ENCODE results near the gene LYG1.

Gene LYG1

DNA sequence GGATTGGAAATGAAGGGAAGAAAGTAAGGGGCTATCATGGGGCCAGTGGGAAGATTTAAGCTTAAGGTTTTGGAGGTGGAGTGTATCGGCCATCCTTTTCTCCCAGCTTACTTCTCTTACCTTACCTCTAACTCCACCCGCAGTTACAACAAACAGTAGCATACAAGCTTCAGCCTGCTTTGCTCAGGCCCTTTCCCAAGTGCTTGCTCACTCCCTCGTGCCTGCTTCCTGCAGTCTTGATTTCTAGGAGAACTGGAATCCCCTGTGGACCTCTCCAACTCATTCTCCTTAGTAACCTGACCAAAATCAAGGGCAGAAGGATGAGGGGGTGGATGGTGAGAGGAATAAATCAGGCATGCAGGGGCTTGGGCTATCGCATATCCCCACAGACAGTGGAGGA is 39.8 kb downstream of the LYG1 start:
- DNase-seq = no peak

DNA sequence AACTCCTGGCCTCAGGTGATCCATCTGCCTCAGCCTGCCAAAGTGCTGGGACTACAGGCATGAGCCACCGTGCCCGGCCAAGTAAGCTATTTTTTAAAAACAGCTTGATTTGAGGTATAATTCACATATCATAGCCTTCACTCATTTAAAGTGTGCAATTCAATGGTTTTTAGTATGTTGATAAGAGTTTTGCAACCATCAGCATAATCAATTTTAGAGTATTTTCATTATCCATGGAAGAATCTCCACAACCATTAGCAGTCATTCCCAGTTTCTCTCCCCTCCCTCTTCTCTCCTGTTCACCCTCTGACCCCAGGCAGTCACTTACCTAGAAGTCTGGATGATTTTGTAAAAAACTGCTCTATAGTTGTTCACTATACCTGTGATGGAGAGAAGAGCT is 40.8 kb downstream of the LYG1 start:
- DNase-seq = no peak

DNA sequence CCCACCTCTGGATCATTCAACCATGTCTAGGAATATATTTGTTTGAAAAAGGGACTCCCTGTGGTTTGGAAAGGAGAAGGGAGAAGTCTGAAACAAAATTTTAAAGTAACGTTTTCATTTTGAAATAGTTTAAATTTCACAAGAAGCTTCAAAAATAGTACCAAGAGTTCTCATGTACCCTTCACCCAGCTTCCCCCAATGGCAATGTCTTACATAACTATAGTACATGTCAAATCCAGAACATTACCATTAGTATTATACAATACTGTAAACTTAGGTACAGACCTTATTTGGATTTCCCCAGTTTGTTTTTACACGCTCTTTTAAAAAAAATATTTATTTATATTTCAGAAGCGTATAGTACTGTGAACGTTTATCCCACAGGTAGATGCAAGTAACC is 41.5 kb downstream of the LYG1 start:
- no peak for DNase-seq

DNA sequence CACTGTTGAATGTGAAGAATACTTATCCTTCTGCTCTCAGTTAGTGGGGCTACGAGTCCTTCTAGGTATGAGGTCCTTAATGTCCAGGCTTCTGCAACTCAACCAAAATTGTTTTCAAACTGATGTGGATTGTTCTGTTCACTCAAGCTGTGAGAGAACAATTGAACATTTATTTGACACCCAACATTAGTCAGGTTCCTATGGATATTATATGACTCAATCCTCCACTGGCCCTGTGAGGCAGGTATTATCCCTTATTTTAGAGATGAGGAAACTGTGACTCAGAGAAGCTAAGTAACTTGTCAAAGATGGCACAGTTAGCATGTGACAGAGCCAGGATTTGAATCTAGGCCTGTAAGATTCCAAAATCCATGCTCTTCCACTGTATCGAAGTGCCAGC is 44.3 kb downstream of the LYG1 start:
- no peak for DNase-seq

DNA sequence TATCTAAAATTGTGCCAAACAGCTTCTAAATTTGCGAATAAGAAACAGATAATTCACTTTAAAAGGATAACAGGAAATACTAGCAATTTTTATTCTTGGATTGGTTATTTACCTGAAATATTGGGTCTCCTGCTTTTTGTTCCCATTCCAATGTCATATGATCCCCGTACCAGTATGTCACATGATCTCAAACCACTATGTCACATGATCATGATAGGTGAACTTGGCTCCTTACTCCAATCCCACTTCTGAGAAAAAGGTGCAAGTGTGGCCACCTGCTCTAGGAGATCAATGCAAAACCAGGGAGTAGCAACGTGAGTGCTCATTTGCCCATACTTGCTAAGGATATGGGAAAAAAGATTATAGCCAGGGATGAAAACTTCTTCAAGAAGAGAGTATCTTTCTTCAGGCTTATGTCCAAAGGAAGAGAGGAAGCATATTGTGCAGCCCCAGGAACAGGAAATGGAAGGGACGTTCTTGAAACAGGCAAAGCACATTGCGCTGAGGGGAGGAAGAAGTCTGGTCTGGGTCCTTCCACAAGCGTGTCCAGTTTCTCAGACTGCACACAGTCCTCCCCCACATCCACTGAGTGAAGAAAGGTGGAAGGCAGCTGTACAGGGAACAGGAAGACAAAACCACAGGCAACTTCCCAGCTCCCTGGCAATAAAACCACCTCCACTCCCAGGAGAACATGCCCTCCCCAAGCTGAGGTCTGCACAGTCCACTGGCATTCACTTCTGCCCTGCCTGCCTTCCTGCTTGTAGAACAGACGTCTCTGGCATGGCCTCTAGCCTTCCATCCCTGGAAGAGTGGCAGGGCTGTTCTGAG is 45.3 kb downstream of the LYG1 start, which contains the start of gene LYG2:
LYG2 (minus strand) TSS at position 176 of the 828 bp plus-strand sequence. CDS start 1,406 bp downstream, outside the sequence.
- DNase-seq = no peak

DNA sequence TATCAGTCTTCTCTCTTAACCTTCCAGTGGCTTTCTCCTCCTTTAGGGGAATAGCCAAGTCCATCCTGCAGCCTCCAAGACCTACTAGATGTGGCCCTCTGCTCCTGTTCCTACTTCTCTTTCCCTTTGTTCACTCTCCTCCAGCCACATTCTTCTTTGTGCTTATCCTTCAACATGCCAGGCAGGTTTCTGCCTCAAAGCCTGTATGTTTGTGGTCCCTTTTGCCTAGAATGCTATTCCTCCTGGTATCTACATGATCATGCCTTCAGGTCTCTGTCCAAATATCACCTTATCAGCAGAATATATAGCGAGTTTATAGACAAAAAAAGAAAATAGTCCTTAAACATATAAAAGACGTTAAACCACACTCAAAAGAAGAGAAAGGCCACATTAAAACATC is 51.0 kb downstream of the LYG1 start:
- no peak for DNase-seq

DNA sequence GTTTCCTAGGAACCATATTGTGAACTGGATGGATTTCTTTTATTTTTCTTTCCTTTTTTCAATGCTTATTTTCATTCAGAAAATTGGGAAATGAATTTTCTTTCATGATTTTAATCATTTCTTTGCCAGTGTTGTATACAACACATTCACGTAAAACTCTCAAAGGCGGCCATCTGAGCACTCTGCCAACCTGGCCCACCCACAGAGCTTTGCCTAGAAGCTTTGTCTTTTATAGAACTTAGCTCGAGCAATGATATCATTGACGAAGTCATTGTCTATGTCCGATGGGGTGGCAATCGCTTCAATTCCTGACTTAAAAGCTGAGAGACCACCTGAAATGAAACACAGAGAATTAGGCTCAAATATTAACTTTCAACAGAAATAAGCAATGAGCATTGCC is 58.8 kb downstream of the LYG1 start:
- no peak for DNase-seq

DNA sequence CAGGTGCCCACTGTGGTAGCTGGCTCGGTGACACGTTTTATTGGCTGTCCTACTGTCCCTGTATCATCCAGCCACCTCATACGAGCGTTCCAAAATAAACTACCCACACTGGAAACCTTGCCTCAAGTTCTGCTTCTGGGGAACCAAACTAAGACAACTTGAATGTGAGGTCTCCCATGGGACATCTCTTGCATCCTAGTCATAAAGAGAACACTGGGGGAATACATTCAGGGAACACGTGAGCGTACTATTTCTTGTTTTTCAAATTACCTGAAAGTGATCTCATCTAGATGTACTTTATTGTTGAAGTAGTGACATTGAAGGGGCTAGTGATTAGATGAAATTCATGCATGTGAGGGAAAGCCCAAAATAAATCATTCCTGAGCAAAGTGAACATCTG is 60.6 kb downstream of the LYG1 start:
- no peak for DNase-seq

DNA sequence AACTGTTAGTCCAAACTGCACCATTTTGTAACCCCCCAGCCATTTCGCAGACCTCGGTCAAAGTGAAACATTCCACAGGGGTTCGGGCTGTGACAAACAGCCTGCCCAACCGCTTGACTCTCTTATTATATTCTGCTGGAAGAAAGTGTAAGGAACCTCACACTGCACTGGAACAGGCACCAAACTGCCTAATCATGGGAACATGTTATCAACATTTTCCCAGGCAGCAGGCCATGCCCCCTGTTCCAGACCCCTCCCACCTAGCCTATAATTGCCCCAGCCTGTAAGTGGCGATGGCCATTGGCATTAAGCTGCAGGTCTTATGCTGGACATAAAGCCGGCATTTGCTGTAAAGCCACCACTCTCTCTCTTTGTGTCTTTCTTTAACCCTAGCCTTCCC is 62.4 kb downstream of the LYG1 start:
- no peak for DNase-seq
